Measurements from ENCODE around the gene ELF5. TPM values are rescaled to one million over a fixed set of nuclear protein-coding genes. Genes with fewer than 3 reads are reported as not detected.

Gene ELF5
- total RNA-seq, 1 donor from 2014 or later = not detected

- no peak for DNase-seq (ENCODE audit: low read depth)
- no peak for TF ChIP-seq CTCF (conservative IDR thresholded peaks at IDR 0.05; ENCODE audit: low read depth, low read length)
- H3K4me3 ChIP-seq (ENCODE audit: low read depth, low read length) = no peak overlapping the region
These were observed 18.1 kb upstream of the ELF5 start for GRCh38 chr11:34531663-34532062.

DNA sequence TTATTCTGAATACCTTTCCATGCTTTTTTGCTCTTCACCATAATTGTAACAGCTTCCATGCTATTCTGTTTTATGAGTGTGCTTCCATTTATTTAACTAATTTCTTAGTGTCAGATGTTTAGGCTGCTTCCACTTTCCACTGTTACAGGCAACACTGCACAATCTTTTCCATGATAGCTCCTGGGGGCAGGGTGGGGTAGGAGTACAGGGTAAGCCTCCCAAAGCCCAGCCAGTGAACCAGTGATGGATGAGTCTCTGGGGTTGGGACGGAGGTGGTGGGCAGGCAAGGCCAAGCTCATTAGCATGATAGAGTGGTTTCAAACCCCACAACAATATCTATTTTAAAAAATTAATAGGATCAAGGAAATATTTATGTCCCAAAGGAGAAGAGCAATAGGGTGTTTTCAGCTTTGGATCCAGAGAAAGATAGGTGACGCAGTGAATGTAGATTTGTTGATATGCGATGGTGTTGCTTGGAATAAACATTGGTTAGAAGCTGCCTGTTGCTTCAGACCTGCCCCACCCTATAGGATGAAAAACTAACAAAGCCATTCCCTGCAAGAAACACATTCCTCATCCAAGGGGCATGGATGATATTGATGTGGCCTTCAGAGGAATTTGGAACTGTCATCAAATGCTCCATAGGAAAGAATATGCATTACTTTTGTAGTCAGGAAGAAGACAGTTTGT lies 17.1 kb upstream of the ELF5 start:
- H3K4me3 ChIP-seq (ENCODE audit: low read depth, low read length) = no peak overlapping the region
- TF ChIP-seq CTCF (conservative IDR thresholded peaks at IDR 0.05; ENCODE audit: low read depth, low read length) = no peak
- no peak for DNase-seq (ENCODE audit: low read depth)

DNA sequence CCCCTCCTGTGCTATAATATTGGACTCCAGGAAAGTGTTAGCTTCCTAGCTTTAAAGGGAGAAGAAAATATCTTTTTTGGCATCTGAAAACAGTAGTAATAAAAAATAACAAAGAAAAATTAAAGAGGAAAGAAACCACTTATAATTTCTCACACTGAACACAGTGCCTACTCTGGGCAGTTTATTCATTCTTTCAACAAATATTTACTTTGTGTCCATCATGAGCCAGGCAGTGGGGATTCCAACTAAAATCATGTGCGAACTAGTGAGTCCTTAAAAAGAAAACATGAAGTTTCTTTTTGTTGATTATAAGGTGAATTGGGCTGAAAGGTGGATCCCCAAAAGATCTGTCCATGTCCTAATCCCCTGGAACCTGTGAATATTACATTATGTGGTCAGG lies 16.0 kb upstream of the ELF5 start:
- H3K4me3 ChIP-seq (ENCODE audit: low read depth, low read length) = no peak overlapping the region
- no peak for TF ChIP-seq CTCF (conservative IDR thresholded peaks at IDR 0.05; ENCODE audit: low read depth, low read length)
- DNase-seq (ENCODE audit: low read depth) = no peak

- H3K4me3 ChIP-seq (ENCODE audit: low read depth, low read length) = no peak overlapping the region
- TF ChIP-seq CTCF (conservative IDR thresholded peaks at IDR 0.05; ENCODE audit: low read depth, low read length) = no peak
- DNase-seq (ENCODE audit: low read depth) = no peak
These were observed 14.5 kb upstream of the ELF5 start for GRCh38 chr11:34528072-34528471.

DNA sequence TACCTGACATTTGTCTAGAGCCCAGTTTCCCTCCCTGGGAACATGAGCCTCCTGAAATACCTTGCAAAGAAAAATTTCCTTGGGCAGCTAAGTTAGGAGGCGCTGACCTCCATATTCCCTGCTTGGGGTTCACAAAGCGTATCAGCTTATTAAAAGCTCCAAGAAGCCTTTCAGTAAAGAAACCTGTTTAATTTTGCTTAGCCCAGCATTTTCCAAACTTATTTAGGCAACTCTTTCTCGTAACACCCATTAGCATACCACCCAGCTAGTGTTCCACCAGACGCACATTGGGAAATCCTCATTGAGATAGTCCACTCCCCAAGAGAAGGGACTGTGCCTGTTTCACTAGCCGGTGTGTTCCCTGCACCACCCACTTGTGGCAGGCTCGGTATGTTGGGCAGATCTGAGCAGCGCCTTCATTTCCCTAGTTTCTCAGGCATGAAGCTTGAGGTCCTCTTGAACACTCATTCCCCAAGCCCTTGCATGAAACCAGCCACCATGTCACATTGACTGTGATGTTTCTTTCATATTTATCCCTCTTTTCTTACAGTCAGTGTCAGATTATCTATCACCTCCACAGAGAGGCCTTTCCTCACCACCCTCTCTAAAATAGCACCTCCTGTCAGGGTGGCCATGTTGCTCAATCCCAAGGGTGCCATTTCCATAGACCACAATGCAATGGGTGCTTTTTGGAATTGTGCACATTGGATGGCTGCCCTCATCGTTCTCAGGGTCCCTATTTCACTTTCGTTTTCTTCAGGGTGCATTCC lies 12.5 kb upstream of the ELF5 start:
- DNase-seq (ENCODE audit: low read depth) = no peak
- no peak for TF ChIP-seq CTCF (conservative IDR thresholded peaks at IDR 0.05; ENCODE audit: low read depth, low read length)
- H3K4me3 ChIP-seq (ENCODE audit: low read depth, low read length) = no peak overlapping the region

DNA sequence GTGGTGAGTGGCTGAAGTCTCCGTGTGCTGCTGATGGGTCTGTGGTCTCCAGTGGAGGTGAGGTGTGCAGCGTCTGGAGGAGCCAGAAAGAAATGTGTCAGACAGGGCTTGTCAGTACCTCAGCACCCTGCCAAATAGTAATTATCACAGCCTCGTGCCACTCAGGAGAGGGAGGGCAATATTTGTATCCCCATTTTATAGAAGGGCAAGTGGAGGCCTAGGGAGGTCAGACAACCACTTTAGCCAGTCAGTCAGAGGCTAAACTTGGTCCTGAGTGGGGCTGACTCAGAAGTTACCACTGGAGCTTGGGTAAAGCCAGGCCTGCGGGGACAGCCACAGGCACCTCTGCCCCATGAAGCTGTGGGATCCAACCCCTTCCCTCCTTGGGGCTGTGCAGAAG lies 11.5 kb upstream of the ELF5 start:
- TF ChIP-seq CTCF (conservative IDR thresholded peaks at IDR 0.05; ENCODE audit: low read depth, low read length) = no peak
- no peak for DNase-seq (ENCODE audit: low read depth)
- H3K4me3 ChIP-seq (ENCODE audit: low read depth, low read length) = no peak overlapping the region
